H1 (cell line): Measurements from ENCODE around the gene KIF13A. TPM values are rescaled to one million over a fixed set of nuclear protein-coding genes. Genes with fewer than 3 reads are reported as not detected.

ENCODE experiments used
- CTCF ChIA-PET: fragments of 300-600 bp; sonication (Branson Sonifier 250); formaldehyde crosslinking; loops from one replicate; lab custom pipeline; 2021; ENCODE audit not compliant: partially characterized antibody; lab: Charles Lee
- POLR2A ChIA-PET: fragments of 300-600 bp; sonication (Branson Sonifier 250); formaldehyde crosslinking; loops from one replicate; lab custom pipeline; 2021; ENCODE audit warnings: inconsistent platforms; ENCODE audit not compliant: partially characterized antibody; lab: Charles Lee
- DNase-seq, 2 experiments: peaks; one replicate each; pipeline versions ENCODE4 v3.0.0 to v3.0.0-alpha.2; 2010 to 2022; ENCODE audit warnings: low spot score in 2 of 2, low read depth in 1 of 2, mixed read lengths in 1 of 2
- FAIRE-seq: peaks from 2 replicates; lab custom pipeline; 2011; peaks lifted over from hg19 to GRCh38; lab: Jason Lieb, UNC
- H2AFZ ChIP-seq: 2 replicates; pipeline ENCODE4 v1.8.1; 2012; ENCODE audit warnings: low read length, inconsistent platforms
- H2AK5ac ChIP-seq: 2 replicates; pipeline ENCODE4 v1.6.1; 2013; ENCODE audit warnings: low read depth, low read length
- H2BK120ac ChIP-seq: replicated peaks from 2 replicates; pipeline ENCODE3; 2013; ENCODE audit warnings: low read depth, low read length, inconsistent platforms
- H2BK12ac ChIP-seq: 2 replicates; pipeline ENCODE4 v1.6.1; 2013; ENCODE audit warnings: low read depth, low read length
- H2BK15ac ChIP-seq: 2 replicates; pipeline ENCODE4 v1.6.1; 2013; ENCODE audit warnings: low read length
- H2BK20ac ChIP-seq: 2 replicates; pipeline ENCODE4 v1.6.1; 2013; ENCODE audit warnings: low read length
- H2BK5ac ChIP-seq: 2 replicates; pipeline ENCODE4 v1.6.1; 2013; ENCODE audit warnings: low read depth, low read length
- H3K14ac ChIP-seq: 2 replicates; pipeline ENCODE4 v1.6.1; 2013; ENCODE audit warnings: inconsistent platforms; ENCODE audit not compliant: insufficient read length
- H3K18ac ChIP-seq: 2 replicates; pipeline ENCODE4 v1.6.1; 2013; ENCODE audit warnings: low read length; ENCODE audit errors: extremely low read depth
- H3K23ac ChIP-seq: 2 replicates; pipeline ENCODE4 v1.6.1; 2013; ENCODE audit warnings: inconsistent platforms; ENCODE audit not compliant: insufficient read length
- H3K23me2 ChIP-seq: 2 replicates; pipeline ENCODE4 v1.6.1; 2013; ENCODE audit warnings: low read depth, low read length
- H3K27ac ChIP-seq: 2 replicates; pipeline ENCODE4 v1.6.1; 2011; ENCODE audit warnings: low read depth, low read length, inconsistent platforms
- H3K27me3 ChIP-seq, 4 experiments: replicated peaks in 1 of 4; 1 replicate in 1 of 4; 2 replicates in 3 of 4; pipeline versions ENCODE4 v1.6.1 to v1.8.1; 2011 to 2013; ENCODE audit warnings: low read length in 3 of 4, mild to moderate bottlenecking in 3 of 4, inconsistent platforms in 2 of 4, mixed read lengths in 2 of 4, moderate library complexity in 1 of 4; ENCODE audit not compliant: control insufficient read depth in 3 of 4, insufficient read depth in 3 of 4; ENCODE audit errors: extremely low read depth in 1 of 4
- H3K36me3 ChIP-seq, 4 experiments: 2 replicates each; pipeline versions ENCODE4 v1.6.1 to v1.8.1; 2011 to 2013; ENCODE audit warnings: mild to moderate bottlenecking in 4 of 4, low read length in 3 of 4, moderate library complexity in 2 of 4, control low read depth in 1 of 4, inconsistent platforms in 1 of 4; ENCODE audit not compliant: insufficient read depth in 4 of 4, control insufficient read depth in 2 of 4
- H3K4ac ChIP-seq: replicated peaks from 2 replicates; pipeline ENCODE3; 2013; ENCODE audit warnings: low read length, low read depth, mixed read lengths, inconsistent platforms; ENCODE audit not compliant: insufficient read length
- H3K4me1 ChIP-seq, 4 experiments: replicated peaks in 1 of 4; 1 replicate in 1 of 4; 2 replicates in 3 of 4; pipeline versions ENCODE4 v1.6.1 to v1.8.1; 2011 to 2013; ENCODE audit warnings: low read length in 3 of 4, inconsistent platforms in 2 of 4, mixed read lengths in 1 of 4; ENCODE audit not compliant: insufficient read depth in 4 of 4, control insufficient read depth in 3 of 4
- H3K4me2 ChIP-seq, 2 experiments: 2 replicates each; pipeline versions ENCODE4 v1.6.1 to v1.8.1; 2011 to 2013; ENCODE audit warnings: low read depth in 2 of 2, low read length in 2 of 2, control low read depth in 1 of 2, inconsistent platforms in 1 of 2, mild to moderate bottlenecking in 1 of 2; ENCODE audit not compliant: insufficient read depth in 1 of 2
- H3K4me3 ChIP-seq, 4 experiments: fragments of 200-600, 300-600 bp in 1 of 4; sonication (generic), shearing (Covaris generic), sonication (Bioruptor Twin) in 1 of 4; 2 replicates each; pipeline versions ENCODE4 v1.5.1 to v1.8.1; 2011 to 2016; ENCODE audit warnings: low read length in 4 of 4, low read depth in 3 of 4, control low read depth in 2 of 4, inconsistent platforms in 2 of 4, mild to moderate bottlenecking in 2 of 4, mixed read lengths in 1 of 4, moderate library complexity in 1 of 4; ENCODE audit not compliant: insufficient read depth in 2 of 4; ENCODE audit errors: extremely low read depth in 1 of 4
- H3K56ac ChIP-seq: replicated peaks from 2 replicates; pipeline ENCODE3; 2013; ENCODE audit warnings: low read depth, mild to moderate bottlenecking, mixed read lengths, low read length, inconsistent platforms; ENCODE audit not compliant: insufficient read length
- H3K79me1 ChIP-seq: 2 replicates; pipeline ENCODE4 v1.6.1; 2013; ENCODE audit warnings: low read depth, low read length, control low read depth
- H3K79me2 ChIP-seq, 2 experiments: 2 replicates each; pipeline versions ENCODE4 v1.6.1 to v1.8.1; 2012 to 2013; ENCODE audit warnings: low read length in 2 of 2, mild to moderate bottlenecking in 2 of 2, inconsistent platforms in 1 of 2; ENCODE audit not compliant: insufficient read depth in 2 of 2, control insufficient read depth in 1 of 2
- H3K9ac ChIP-seq, 4 experiments: replicated peaks in 1 of 4; 1 replicate in 1 of 4; 2 replicates in 3 of 4; pipeline versions ENCODE4 v1.6.1 to v1.8.1; 2011 to 2013; ENCODE audit warnings: low read depth in 3 of 4, low read length in 3 of 4, control low read depth in 2 of 4, mild to moderate bottlenecking in 2 of 4, moderate library complexity in 2 of 4, inconsistent platforms in 1 of 4; ENCODE audit errors: extremely low read depth in 1 of 4
- H3K9me3 ChIP-seq, 2 experiments: 2 replicates each; pipeline versions ENCODE4 v1.6.1 to v1.8.1; 2012 to 2013; ENCODE audit warnings: mild to moderate bottlenecking in 2 of 2, moderate library complexity in 2 of 2, control low read depth in 1 of 2, inconsistent platforms in 1 of 2, low read depth in 1 of 2, low read length in 1 of 2, mixed read lengths in 1 of 2; ENCODE audit not compliant: insufficient read depth in 2 of 2
- H4K20me1 ChIP-seq, 2 experiments: replicated peaks in 1 of 2; 2 replicates each; pipeline versions ENCODE3 to v1.8.1; 2011 to 2013; ENCODE audit warnings: inconsistent platforms in 2 of 2, low read length in 2 of 2, mild to moderate bottlenecking in 1 of 2; ENCODE audit not compliant: insufficient read depth in 2 of 2, control insufficient read depth in 1 of 2
- H4K5ac ChIP-seq: 2 replicates; pipeline ENCODE4 v1.6.1; 2013; ENCODE audit warnings: low read length, low read depth, mixed read lengths, inconsistent platforms; ENCODE audit not compliant: insufficient read length
- H4K8ac ChIP-seq: 2 replicates; pipeline ENCODE4 v1.8.0; 2013; ENCODE audit warnings: mild to moderate bottlenecking, moderate library complexity, low read length, inconsistent platforms; ENCODE audit not compliant: insufficient read depth; ENCODE audit errors: extremely low read depth
- H4K91ac ChIP-seq: replicated peaks from 2 replicates; pipeline ENCODE3; 2013; ENCODE audit warnings: low read length, mixed read lengths, inconsistent platforms; ENCODE audit not compliant: insufficient read length
- ATF3 ChIP-seq: IDR thresholded peaks from 2 replicates; pipeline ENCODE4 v1.6.1; 2011; ENCODE audit warnings: low read depth, mild to moderate bottlenecking, low read length; ENCODE audit not compliant: insufficient read depth
- CEBPB ChIP-seq: IDR thresholded peaks from 2 replicates; pipeline ENCODE4 v1.6.1; 2012; ENCODE audit warnings: low read depth, low read length
- CHD2 ChIP-seq: IDR thresholded peaks from 2 replicates; pipeline ENCODE4 v1.6.1; 2012; ENCODE audit warnings: low read length, improper control_type of control experiment
- SIRT6 ChIP-seq: IDR thresholded peaks from one replicate; pipeline ENCODE4 v1.7.1; 2012; ENCODE audit warnings: low read length, inconsistent platforms
- SRF ChIP-seq: IDR thresholded peaks from 2 replicates; pipeline ENCODE4 v1.6.1; 2011; ENCODE audit warnings: mild to moderate bottlenecking, low read depth, low read length, moderate library complexity
- WGBS, 2 experiments: shearing (Covaris generic) in 1 of 2; methylation state at CpG; one replicate each; pipeline versions ENCODE4 v1.1.6 to v1.1.7; 2013 to 2015; ENCODE audit warnings: low lambda C conversion rate in 2 of 2, mixed read lengths in 2 of 2, inconsistent platforms in 1 of 2, low coverage in 1 of 2, missing lambda C conversion rate in 1 of 2; ENCODE audit not compliant: insufficient replicate concordance in 2 of 2, insufficient coverage in 1 of 2, insufficient read length in 1 of 2; ENCODE audit errors: extremely low coverage in 1 of 2, missing lambda C conversion rate in 1 of 2; 5-methylcytosine and 5-hydroxymethylcytosine counted together
- polyA plus RNA-seq, 7 experiments: library from polyadenylated mRNA; depleted of rRNA in 3 of 7; stranded (reverse) in 5 of 7; unstranded in 2 of 7; fragments of >200 nt in 5 of 7; fragments of 200-250 nt in 2 of 7; gene quantifications; 1 replicate in 5 of 7; 2 replicates in 1 of 7; 4 replicates in 1 of 7; pipeline versions ENCODE4 v1.2.1 to v1.2.3, GENCODE V29; 2011 to 2013; ENCODE audit warnings: missing spikeins in 2 of 7, mixed read lengths in 2 of 7
- total RNA-seq: library from RNA; stranded (reverse); fragmentation: NEBNext Ultra II Directional; extraction: Animal tissue kit (Norgen Biotek cat#: 25700); gene quantifications from 2 replicates; pipeline ENCODE4 v1.2.1, GENCODE V29; 2021

Gene KIF13A
- total and polyA plus RNA-seq, 2 of the 8 experiments (the other 6 are each of a cell fraction or from before 2014, with no cell fraction given), result 14.7 to 40.8 TPM

GRCh38 chr6:17964633-17965032, 22.8 kb downstream of the KIF13A start:
- Histone ChIP-seq H3K9ac (no peak overlapping the region), H3K4me1 (peaks cover 0 to 7% (median 0%) of the 10 kb centered on the region in 4 experiments; a peak in 5 of 7 replicates), H2BK12ac (no peak overlapping the region), H3K23me2 (no peaks in the 10 kb centered on the region), H4K5ac (no peak overlapping the region), H3K79me2 (peaks cover 0 to 89% of the 10 kb centered on the region in 2 experiments; a peak in 3 of 4 replicates), H3K18ac (no peak overlapping the region), H3K4ac (no peak overlapping the region), H2BK120ac (no peak overlapping the region), H3K27ac (no peak overlapping the region), H3K23ac (no peak overlapping the region), H4K91ac (no peak overlapping the region), H3K4me3 (no peak overlapping the region), H2AFZ (no peak overlapping the region), H3K79me1 (peaks cover 10% of the 10 kb centered on the region), H3K14ac (no peak overlapping the region), H4K8ac (no peak overlapping the region), H2AK5ac (no peak overlapping the region), H3K4me2 (no peak overlapping the region), H2BK15ac (no peak overlapping the region), H3K36me3 (no peaks in the 10 kb centered on the region), H4K20me1 (peaks cover 0 to 2% of the 10 kb centered on the region in 2 experiments), H2BK5ac (no peak overlapping the region), H3K56ac (no peak overlapping the region), H3K27me3 (no peaks in the 10 kb centered on the region), H3K9me3 (no peaks in the 10 kb centered on the region), H2BK20ac (no peak overlapping the region)
- no peak for TF ChIP-seq ATF3
- TF ChIP-seq CEBPB, result no peak
- no peak for TF ChIP-seq SRF
- TF ChIP-seq SIRT6, result no peak
- no peak for TF ChIP-seq CHD2
- ChIA-PET CTCF (interaction anchor here (1.0 to 2.2 kb wide), 4 partner anchors 9 to 158 kb away, joined by 3 to 7 read pairs (median 6); partner anchors contain the start of gene NHLRC1), POLR2A (no interaction called here)
- DNase-seq, result no peak
- FAIRE-seq, result no peak
- WGBS, 2 experiments, result 82% methylated on average over 8 of the region's 8 CpGs; no CpG with 5 or more reads in 1 of the 2 experiments
